ENCODE results near the gene YTHDF2. TPM values are rescaled to one million over a fixed set of nuclear protein-coding genes. Genes with fewer than 3 reads are reported as not detected.
"Not testable (repeated sequence)": the region's sequence is repeated elsewhere in the genome, so short reads cannot be mapped to it uniquely, and the experiment has no call there.

YTHDF2 gene
- total and polyA plus RNA-seq, 2 experiments from 2014 or later: 62.8 to 84.0 TPM

DNA sequence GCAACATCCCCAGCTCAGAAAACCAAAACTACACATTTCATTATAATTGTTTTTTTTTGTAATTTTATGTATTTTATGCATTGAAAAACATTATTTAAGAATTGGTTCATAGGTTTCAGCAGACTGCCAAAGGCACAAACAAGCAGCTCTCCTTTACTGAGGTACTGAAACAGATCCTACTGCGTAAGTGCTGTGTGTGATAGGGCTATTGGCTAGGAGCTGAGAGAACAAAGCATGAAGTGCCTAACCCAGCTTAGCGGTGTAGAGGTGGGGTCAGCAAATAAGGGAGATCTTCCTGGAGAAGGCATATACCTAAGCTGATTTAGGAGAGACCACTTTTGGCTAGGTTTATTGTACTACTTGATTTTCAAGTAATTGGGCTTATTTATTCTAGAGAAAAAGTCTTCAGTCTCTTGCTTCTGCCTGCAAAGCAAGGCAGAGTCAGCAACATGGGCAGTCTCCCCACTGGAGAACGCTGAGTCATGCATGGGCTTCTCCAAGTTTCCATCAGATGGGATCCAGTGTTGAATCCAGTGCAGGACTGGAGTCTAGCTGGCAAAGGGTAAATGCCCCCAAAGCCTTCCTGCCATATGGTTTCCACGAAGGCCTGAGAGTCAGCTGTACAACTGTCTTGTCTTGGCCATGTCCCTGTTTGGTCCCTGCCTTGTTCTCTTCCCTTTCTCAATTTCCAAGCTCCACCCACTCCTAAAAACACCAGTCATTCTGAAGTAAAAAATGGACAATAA is 18.0 kb upstream of the YTHDF2 start:
- TF ChIP-seq, protein P1, sequence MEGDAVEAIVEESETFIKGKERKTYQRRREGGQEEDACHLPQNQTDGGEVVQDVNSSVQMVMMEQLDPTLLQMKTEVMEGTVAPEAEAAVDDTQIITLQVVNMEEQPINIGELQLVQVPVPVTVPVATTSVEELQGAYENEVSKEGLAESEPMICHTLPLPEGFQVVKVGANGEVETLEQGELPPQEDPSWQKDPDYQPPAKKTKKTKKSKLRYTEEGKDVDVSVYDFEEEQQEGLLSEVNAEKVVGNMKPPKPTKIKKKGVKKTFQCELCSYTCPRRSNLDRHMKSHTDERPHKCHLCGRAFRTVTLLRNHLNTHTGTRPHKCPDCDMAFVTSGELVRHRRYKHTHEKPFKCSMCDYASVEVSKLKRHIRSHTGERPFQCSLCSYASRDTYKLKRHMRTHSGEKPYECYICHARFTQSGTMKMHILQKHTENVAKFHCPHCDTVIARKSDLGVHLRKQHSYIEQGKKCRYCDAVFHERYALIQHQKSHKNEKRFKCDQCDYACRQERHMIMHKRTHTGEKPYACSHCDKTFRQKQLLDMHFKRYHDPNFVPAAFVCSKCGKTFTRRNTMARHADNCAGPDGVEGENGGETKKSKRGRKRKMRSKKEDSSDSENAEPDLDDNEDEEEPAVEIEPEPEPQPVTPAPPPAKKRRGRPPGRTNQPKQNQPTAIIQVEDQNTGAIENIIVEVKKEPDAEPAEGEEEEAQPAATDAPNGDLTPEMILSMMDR (IDR thresholded peaks at IDR 0.05; ENCODE audit: low read depth, low read length): no peak
- Histone ChIP-seq H3K36me3 (peaks cover 7% of the 10 kb centered on the region), H3K27ac (peak overlapping the region; percentile 34), H3K4me3 (no peak overlapping the region), H3K9me3 (ENCODE audit: low read depth) (no peaks in the 10 kb centered on the region), H3K4me1 (ENCODE audit: low read depth) (no peaks in the 10 kb centered on the region), H3K27me3 (no peaks in the 10 kb centered on the region)
- DNase-seq (ENCODE audit: low read depth in 1 of 2, low spot score in 1 of 2): peak in 1 of 2 donors; percentile 59

DNA sequence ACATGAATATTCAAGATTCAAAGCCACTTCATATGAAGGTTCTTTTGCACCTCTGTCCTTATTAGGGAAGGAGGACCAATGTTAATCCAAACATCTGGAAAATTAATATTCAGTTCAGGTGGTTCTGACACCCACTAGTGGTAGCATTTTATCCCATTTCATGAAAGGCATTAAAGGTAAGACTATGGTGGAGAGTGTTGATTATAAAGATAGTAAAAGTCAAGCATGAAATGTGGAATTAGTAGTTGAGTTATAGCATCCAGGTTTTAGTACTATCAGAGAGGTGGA is 17.5 kb upstream of the YTHDF2 start:
- H3K36me3 ChIP-seq: peaks cover 5% of the 10 kb centered on the region
- H3K9me3 ChIP-seq (ENCODE audit: low read depth): no peaks in the 10 kb centered on the region
- H3K27me3 ChIP-seq: no peaks in the 10 kb centered on the region
- no peaks in the 10 kb centered on the region for H3K4me1 ChIP-seq (ENCODE audit: low read depth)
- TF ChIP-seq, protein P1 (IDR thresholded peaks at IDR 0.05; ENCODE audit: low read depth, low read length): no peak
- no peak for DNase-seq (ENCODE audit: low read depth in 1 of 2, low spot score in 1 of 2)
- no peak overlapping the region for H3K27ac ChIP-seq
- H3K4me3 ChIP-seq: no peak overlapping the region

DNA sequence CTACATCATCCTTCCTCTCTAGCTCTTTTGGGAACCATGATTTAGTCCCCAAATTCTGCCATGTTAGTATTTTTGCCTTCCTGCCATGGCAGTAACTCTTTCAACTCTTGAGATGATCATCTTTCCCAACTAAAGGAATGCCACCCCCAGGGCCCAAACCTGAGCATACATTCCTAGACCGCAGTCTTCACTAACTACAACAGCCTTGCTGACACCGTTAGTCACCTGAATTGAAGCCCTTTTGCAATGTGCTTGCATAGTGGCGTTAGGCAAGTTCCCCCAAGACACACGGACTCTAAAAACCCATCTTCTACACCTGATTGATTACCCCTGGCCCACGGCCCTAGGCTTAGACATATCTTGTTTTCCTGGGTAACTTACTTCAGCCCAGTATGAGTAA is 16.4 kb upstream of the YTHDF2 start:
- Histone ChIP-seq H3K27ac (no peak overlapping the region), H3K4me3 (no peak overlapping the region), H3K27me3 (no peaks in the 10 kb centered on the region), H3K36me3 (no peaks in the 10 kb centered on the region), H3K4me1 (ENCODE audit: low read depth) (no peaks in the 10 kb centered on the region), H3K9me3 (ENCODE audit: low read depth) (no peaks in the 10 kb centered on the region)
- TF ChIP-seq, protein P1 (IDR thresholded peaks at IDR 0.05; ENCODE audit: low read depth, low read length): no peak
- no peak for DNase-seq (ENCODE audit: low read depth in 1 of 2, low spot score in 1 of 2)

DNA sequence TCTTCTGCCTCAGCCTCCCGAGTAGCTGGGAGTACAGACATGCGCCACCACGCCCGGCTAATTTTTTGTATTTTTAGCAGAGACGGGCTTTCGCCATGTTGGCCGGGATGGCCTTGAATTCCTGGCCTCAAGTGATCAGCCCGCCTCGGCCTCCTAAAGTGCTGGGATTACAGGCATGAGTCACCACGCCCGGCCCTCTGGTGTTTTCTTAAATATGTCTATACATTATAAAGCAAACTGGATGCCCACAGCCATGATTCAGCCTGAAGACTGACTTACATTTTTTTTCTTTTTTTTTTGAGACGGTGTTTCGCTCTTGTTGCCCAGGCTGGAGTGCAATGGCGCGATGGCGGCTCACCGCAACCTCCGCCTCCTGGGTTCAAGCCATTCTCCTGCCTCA is 14.8 kb upstream of the YTHDF2 start:
- H3K27ac ChIP-seq; H3K36me3 ChIP-seq; H3K4me1 ChIP-seq (ENCODE audit: low read depth); H3K9me3 ChIP-seq (ENCODE audit: low read depth); DNase-seq (ENCODE audit: low read depth in 1 of 2, low spot score in 1 of 2); H3K27me3 ChIP-seq; H3K4me3 ChIP-seq: not testable (repeated sequence)

DNA sequence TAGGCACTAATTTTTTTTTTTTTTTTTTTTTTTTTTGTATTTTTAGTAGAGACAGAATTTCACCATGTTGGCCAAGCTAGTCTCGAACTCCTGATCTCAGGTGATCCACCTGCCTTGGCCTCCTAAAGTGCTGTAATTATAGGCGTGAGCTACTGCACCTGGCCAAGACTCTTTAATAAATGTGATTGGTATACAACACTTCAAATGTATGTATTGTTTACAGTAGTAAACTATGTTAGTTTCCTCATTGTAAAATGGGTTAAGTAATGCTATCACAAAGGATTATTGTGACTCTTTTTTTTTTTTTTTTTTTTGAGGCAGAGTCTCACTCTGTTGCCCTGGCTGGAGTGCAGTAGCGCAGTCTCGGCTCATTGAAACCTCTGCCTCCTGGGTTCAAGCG is 11.4 kb upstream of the YTHDF2 start:
- DNase-seq (ENCODE audit: low read depth in 1 of 2, low spot score in 1 of 2); H3K27me3 ChIP-seq; H3K4me3 ChIP-seq; H3K36me3 ChIP-seq; H3K9me3 ChIP-seq (ENCODE audit: low read depth); H3K4me1 ChIP-seq (ENCODE audit: low read depth); H3K27ac ChIP-seq: not testable (repeated sequence)

DNA sequence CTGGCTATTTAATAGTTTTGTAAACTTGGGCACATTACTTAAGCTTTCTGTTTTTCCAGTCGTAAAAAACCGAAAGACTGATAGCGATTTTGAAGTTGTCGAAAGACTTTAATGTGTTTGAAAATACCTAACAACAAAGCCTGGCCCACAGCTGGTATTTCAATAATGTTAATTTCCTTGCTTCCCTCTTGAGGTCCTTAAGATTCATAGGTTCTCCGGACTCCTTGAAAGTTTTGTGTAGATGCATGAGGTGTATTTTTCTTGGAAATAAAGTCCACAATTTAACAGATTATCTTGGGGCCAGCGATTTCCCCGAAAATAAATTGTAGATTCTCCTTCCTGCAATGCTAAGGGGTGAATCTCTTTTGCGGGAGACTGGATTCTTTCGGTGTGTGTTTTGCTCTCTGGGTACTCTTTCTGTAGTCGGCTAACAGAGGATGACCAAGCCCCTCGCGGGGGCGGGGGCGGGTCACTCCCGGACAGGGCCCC is 735 bp upstream of the YTHDF2 start:
- peaks cover 21% of the 10 kb centered on the region for H3K4me1 ChIP-seq (ENCODE audit: low read depth)
- DNase-seq (ENCODE audit: low read depth in 1 of 2, low spot score in 1 of 2): peak; percentile 12 to 53
- H3K27me3 ChIP-seq: no peaks in the 10 kb centered on the region
- H3K36me3 ChIP-seq: peaks cover 22% of the 10 kb centered on the region
- H3K4me3 ChIP-seq: peak overlapping the region; percentile 91
- TF ChIP-seq, protein P1 (IDR thresholded peaks at IDR 0.05; ENCODE audit: low read depth, low read length): no peak
- H3K27ac ChIP-seq: peak overlapping the region; percentile 99
- no peaks in the 10 kb centered on the region for H3K9me3 ChIP-seq (ENCODE audit: low read depth)

Measured in cardiac muscle cell (in vitro differentiated cells and primary cell).